NCI-H2029 treated with DMSO at 0.1 percent for 48 hours (cell line): ENCODE data around the gene LAMP5.

Source experiments
- DNase-seq: peaks from one replicate; lab custom pipeline; 2025; lab: John Stamatoyannopoulos, UW

The LAMP5 gene

DNA sequence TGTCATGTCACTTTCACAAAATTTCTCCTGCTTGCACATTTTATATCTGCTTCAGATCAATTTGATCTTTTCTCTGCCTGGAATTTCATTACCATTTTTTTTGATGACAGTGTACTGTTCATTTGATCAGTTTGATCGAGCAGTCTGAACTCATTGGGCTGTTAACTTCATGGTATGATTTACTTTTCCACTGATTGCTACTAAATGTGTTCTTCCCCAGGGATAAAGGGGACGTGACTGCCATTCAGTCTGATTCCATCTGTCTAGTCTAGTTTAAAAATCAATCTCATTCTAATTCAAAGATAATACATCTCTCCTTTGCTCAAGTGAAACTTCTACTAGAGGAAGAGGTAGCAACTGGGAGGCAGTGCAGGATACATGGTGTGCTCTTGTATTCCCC lies 21.1 kb downstream of the LAMP5 start:
- DNase-seq: no peak

DNA sequence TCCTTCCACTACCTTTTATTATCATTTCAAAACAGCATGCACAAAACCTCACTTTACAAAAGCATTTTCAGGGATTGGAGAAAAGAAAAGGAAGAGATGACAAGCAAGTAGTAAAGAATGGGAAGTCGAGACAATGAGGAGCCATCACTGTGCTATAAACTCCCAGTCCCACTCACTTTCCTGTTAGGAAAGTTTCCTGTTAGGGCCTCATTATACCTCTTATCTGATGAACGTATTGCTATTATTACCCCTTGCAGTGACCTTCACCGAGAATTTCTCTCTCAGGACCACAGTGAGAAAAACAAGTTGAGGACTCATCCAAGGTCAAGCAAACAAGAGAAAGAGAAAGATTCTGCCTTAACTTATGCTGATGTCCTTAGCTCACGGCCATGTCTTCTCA lies 28.8 kb downstream of the LAMP5 start:
- DNase-seq: no peak

DNA sequence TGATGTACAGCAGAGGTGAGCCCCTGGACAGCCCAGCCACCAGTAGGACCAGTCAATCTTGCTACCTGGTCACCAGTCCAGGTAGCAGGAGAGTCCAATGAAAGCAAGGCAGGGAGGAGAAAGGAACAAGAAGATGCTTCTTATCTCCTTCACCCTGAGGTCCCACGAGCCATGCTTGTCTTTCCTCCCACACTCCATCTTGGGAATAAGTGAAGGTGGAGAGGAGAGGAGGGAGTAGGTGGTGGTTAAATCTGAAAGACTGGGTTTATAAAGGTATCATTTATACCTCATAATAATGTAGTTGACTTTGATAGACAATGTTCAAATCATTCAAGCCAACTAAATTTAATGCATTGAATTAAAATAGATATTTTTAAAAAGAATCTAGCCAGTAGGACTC lies 35.9 kb downstream of the LAMP5 start:
- DNase-seq: no peak

- no peak for DNase-seq
Observed at GRCh38 chr20:9550871-9551270, 36.5 kb downstream of the LAMP5 start.

GRCh38 chr20:9551808-9552550 lies 37.6 kb downstream of the LAMP5 start:
- DNase-seq: no peak

GRCh38 chr20:9555781-9556180 lies 41.4 kb downstream of the LAMP5 start:
- DNase-seq: no peak

DNA sequence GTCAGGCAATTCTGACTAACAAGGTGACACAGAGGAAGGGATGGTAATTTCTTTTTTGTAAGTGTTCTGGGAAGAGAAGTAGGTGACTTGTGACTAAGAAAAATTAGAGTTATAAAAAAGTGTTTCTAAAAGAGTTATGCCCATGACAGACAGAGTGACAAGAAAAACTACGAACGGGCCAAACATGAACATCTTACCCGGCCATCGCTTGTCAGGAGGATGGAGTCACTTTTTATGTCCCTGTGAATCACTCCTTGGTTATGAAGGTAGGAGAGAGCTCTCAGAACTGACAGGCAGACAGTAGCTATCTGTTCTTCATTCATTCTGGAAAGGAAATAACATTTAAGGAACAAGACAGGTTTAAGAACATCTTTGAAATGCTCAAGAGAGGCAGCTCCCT lies 43.0 kb downstream of the LAMP5 start:
- DNase-seq: no peak

GRCh38 chr20:9565910-9566550 lies 51.6 kb downstream of the LAMP5 start:
- no peak for DNase-seq

GRCh38 chr20:9566977-9567376 lies 52.6 kb downstream of the LAMP5 start:
- no peak for DNase-seq

DNA sequence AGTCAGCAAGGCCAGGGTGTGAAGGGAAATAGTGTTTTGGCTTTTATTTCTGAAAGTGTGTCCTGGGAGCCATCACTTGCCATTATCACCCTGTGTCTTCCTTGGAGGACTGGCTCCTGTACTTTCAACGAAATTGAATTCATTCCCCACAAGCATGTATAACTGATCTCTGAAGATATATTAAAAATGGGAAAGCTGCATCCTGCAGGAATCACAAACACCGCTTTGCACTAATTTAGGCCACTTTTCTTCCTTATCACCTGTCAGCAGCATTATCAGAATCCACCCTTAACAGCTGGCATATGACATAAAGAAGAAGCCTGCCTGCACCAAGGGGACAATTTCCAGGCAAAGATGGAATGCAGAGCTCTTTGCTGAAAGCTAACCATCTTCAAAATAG lies 56.2 kb downstream of the LAMP5 start:
- DNase-seq: no peak

- no peak for DNase-seq
Observed at GRCh38 chr20:9571783-9572182, 57.4 kb downstream of the LAMP5 start.

GRCh38 chr20:9572670-9573069 lies 58.3 kb downstream of the LAMP5 start:
- no peak for DNase-seq

- DNase-seq: no peak
Observed at GRCh38 chr20:9573335-9574151, 59.2 kb downstream of the LAMP5 start.

DNA sequence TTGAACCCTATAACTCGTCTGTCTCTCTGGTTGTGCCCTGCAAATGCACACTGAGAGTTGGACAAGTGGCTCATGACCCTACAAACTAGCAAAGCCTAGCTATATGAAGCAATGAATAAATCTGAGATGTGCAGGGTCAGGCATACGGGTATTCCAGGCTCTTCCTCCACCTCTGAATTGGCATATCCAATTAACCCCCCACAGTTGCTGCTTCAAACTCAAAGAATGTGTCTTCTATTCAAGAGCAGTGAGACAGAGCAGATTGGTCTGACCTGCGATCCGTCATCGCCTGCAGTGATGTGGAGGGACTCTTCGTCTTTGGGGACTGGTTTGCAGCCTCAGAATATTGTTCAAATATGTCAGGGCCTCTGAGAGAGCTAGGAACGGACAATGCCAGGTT lies 59.8 kb downstream of the LAMP5 start:
- DNase-seq: no peak

DNA sequence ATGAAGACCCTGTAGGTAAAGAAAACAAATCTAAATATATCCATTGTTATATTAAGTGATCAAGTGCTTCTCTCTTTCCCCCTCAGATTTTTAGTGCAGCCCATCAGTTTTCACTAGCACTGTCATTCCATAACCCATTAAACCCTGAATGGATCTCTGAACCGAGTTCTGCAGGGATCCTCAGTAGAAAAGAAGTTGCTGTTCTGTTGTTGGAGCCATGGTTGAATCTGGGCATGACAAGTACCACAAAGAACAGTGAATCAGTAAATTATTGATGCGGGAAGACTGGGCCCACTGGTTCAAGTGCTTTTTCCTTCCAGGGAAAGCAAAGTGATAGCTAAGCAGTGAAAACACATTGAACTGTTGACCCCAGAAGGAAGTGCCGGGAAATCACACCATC lies 60.4 kb downstream of the LAMP5 start:
- DNase-seq: no peak

DNA sequence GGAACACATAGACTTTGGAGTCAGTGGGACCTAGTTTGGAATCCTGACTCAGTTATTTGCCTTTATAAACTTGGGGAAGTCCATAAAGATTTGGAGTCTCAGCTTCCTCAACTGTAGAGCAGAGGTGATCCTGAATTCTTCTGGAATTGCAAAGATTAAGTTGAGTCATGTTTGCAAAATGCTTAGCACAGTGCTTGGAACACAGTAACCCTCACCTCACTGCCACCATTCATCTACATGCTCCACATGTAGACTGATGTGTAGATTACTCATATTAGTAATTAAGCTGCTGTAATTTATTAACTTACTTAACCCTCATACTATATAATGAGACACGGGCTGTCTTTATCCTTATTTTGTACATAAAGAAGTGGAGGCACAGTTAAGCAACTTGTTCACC lies 61.4 kb downstream of the LAMP5 start:
- DNase-seq: no peak

- no peak for DNase-seq
Observed at GRCh38 chr20:9576695-9577094, 62.3 kb downstream of the LAMP5 start.

GRCh38 chr20:9577397-9577796 lies 63.0 kb downstream of the LAMP5 start:
- no peak for DNase-seq

- DNase-seq: no peak
Observed at GRCh38 chr20:9578594-9578993, 64.2 kb downstream of the LAMP5 start.
